ENCODE data around the gene TEF.
A peak's percentile ranks its signal among the peaks of the same experiment; 100 is the strongest.

Gene TEF

GRCh38 chr22:41366323-41367029 is 15.3 kb upstream of the TEF start:
- H3K4me1 ChIP-seq (ENCODE audit: control insufficient read depth, insufficient read depth, low read length) = peaks cover 10% of the 10 kb centered on the region; the same call in 1 of the 2 replicates
- no peaks in the 10 kb centered on the region for H3K36me3 ChIP-seq (ENCODE audit: control insufficient read depth, insufficient read depth, low read length)
- H3K9me3 ChIP-seq (ENCODE audit: control insufficient read depth, insufficient read depth, low read length) = no peaks in the 10 kb centered on the region
- no peak overlapping the region for H3K4me3 ChIP-seq (ENCODE audit: low read depth, low read length)
- no peaks in the 10 kb centered on the region for H3K27me3 ChIP-seq (ENCODE audit: control insufficient read depth, insufficient read depth, low read length)
- H3K27ac ChIP-seq (ENCODE audit: low read depth, low read length) = no peak overlapping the region
- no peak overlapping the region for H3K9ac ChIP-seq (ENCODE audit: low read depth, low read length)

DNA sequence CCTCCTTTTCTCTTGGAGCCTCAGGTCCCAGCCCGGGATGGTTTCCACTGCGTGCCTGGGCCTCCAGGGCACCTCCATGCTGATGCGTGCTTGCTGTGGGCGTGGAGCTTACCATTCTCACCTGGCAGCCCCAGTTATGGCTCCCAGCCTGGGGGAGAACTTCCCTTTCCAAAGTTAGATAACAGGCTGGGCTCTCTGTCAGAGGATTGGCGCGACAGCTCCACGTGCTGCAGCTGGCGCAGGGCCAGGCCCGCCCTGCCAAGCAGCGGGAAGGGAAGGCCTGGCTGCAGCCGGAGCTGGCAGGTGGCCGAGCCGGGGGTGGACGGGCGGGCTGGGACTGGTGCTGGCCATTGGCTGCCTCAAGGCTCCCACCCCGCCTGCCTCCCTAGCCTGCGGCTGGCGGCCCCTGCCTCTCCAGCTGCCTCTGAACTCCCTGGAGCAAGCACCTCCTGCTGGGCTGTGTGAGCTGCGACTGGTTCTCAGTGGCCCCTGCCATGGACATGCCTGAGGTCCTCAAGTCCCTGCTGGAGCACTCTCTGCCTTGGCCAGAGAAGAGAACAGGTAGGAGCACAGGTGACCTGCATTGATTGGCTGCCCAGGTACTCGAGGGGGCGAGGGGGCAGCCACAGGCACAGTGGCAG is 14.6 kb upstream of the TEF start:
- Histone ChIP-seq H3K4me3 (ENCODE audit: low read depth, low read length) (no peak overlapping the region), H3K9ac (ENCODE audit: low read depth, low read length) (no peak overlapping the region), H3K36me3 (ENCODE audit: control insufficient read depth, insufficient read depth, low read length) (no peaks in the 10 kb centered on the region), H3K27me3 (ENCODE audit: control insufficient read depth, insufficient read depth, low read length) (no peaks in the 10 kb centered on the region), H3K4me1 (ENCODE audit: control insufficient read depth, insufficient read depth, low read length) (peaks cover 10% of the 10 kb centered on the region; the same call in 1 of the 2 replicates), H3K9me3 (ENCODE audit: control insufficient read depth, insufficient read depth, low read length) (no peaks in the 10 kb centered on the region), H3K27ac (ENCODE audit: low read depth, low read length) (no peak overlapping the region)

GRCh38 chr22:41367680-41368542 is 13.8 kb upstream of the TEF start:
- Histone ChIP-seq H3K27ac (ENCODE audit: low read depth, low read length) (no peak overlapping the region), H3K4me1 (ENCODE audit: control insufficient read depth, insufficient read depth, low read length) (peaks cover 10% of the 10 kb centered on the region; the same call in 1 of the 2 replicates), H3K36me3 (ENCODE audit: control insufficient read depth, insufficient read depth, low read length) (no peaks in the 10 kb centered on the region), H3K9me3 (ENCODE audit: control insufficient read depth, insufficient read depth, low read length) (no peaks in the 10 kb centered on the region), H3K27me3 (ENCODE audit: control insufficient read depth, insufficient read depth, low read length) (no peaks in the 10 kb centered on the region), H3K9ac (ENCODE audit: low read depth, low read length) (no peak overlapping the region), H3K4me3 (ENCODE audit: low read depth, low read length) (no peak overlapping the region)

DNA sequence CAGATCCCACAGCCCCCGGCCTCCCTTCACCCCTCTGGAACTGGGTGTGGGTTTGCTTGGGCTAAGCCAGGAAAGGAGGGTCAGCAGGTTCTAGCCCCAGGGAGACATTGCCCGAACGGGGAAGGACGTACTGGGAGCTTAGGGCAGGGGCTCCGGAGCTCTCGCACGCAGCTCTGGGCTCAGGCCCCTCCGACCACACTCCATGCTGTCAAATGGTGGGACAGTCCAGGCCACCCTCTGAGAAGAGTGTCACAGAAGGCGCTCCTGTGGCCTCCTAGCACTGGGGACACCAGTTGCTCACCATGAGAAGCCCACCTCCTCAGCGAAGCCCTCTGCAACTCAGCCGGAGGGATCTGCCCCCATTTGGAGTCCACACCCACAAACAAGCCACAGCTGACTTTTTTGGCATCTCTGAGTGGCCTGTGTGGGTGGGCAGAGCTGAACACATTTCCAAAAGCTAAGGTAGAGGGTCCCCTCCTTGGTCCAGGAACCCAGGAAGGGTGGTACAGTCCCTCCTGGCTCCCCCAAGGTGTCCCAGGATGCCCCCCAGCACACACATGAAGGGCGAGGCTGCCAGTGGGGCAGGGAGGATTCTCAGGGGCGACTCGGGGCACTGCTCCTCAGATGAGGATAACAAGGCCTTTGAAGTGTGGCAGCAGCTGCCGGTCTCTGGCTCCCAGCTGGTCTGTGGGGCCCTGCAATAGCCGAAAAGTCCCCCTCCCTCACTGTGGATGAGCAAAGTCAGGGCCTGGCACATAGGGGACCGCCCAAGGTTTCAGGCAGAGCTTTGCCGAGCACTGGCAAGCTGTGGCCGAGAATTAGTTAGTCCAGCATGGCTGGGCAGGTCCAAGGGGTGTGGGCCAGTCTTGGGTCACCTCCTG is 13.0 kb upstream of the TEF start:
- Histone ChIP-seq H3K27ac (ENCODE audit: low read depth, low read length) (no peak overlapping the region), H3K36me3 (ENCODE audit: control insufficient read depth, insufficient read depth, low read length) (no peaks in the 10 kb centered on the region), H3K27me3 (ENCODE audit: control insufficient read depth, insufficient read depth, low read length) (no peaks in the 10 kb centered on the region), H3K9me3 (ENCODE audit: control insufficient read depth, insufficient read depth, low read length) (no peaks in the 10 kb centered on the region), H3K4me3 (ENCODE audit: low read depth, low read length) (no peak overlapping the region), H3K9ac (ENCODE audit: low read depth, low read length) (no peak overlapping the region), H3K4me1 (ENCODE audit: control insufficient read depth, insufficient read depth, low read length) (peaks cover 10% of the 10 kb centered on the region; the same call in 1 of the 2 replicates)

GRCh38 chr22:41369424-41369745 is 12.4 kb upstream of the TEF start:
- no peak overlapping the region for H3K9ac ChIP-seq (ENCODE audit: low read depth, low read length)
- H3K27me3 ChIP-seq (ENCODE audit: control insufficient read depth, insufficient read depth, low read length) = no peaks in the 10 kb centered on the region

GRCh38 chr22:41369837-41370236 is 11.9 kb upstream of the TEF start:
- H3K9ac ChIP-seq (ENCODE audit: low read depth, low read length) = no peak overlapping the region

More at GRCh38 chr22:41369424-41369745, 12.4 kb upstream of the TEF start:
- no peak overlapping the region for H3K27ac ChIP-seq (ENCODE audit: low read depth, low read length)
- no peaks in the 10 kb centered on the region for H3K9me3 ChIP-seq (ENCODE audit: control insufficient read depth, insufficient read depth, low read length)
- H3K4me1 ChIP-seq (ENCODE audit: control insufficient read depth, insufficient read depth, low read length) = peaks cover 10% of the 10 kb centered on the region; the same call in 1 of the 2 replicates
- H3K4me3 ChIP-seq (ENCODE audit: low read depth, low read length) = no peak overlapping the region
- no peaks in the 10 kb centered on the region for H3K36me3 ChIP-seq (ENCODE audit: control insufficient read depth, insufficient read depth, low read length)

DNA sequence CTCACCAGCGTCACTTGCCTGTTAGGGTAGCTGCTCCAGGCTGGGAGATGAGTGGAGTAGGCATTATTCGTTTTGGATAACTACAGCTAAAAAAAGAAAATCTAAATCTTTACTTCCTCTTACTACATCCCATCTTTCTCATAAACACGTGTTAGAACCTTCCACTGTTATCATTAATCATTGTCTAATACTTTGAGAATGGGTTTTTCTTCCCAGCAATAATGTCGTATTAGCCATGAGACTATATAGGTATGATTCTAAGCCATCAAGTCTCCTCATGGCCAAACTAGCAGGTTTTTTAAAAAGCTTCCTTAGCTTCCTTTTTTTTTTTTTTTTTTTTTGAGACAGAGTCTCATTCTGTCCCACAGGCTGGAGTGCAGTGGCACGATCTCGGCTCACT is 3.9 kb upstream of the TEF start:
- no peak overlapping the region for H3K27ac ChIP-seq (ENCODE audit: low read depth, low read length)
- no peaks in the 10 kb centered on the region for H3K9me3 ChIP-seq (ENCODE audit: control insufficient read depth, insufficient read depth, low read length)
- peaks cover 12% of the 10 kb centered on the region for H3K4me1 ChIP-seq (ENCODE audit: control insufficient read depth, insufficient read depth, low read length)
- no peak overlapping the region for H3K9ac ChIP-seq (ENCODE audit: low read depth, low read length)
- no peaks in the 10 kb centered on the region for H3K36me3 ChIP-seq (ENCODE audit: control insufficient read depth, insufficient read depth, low read length)
- no peaks in the 10 kb centered on the region for H3K27me3 ChIP-seq (ENCODE audit: control insufficient read depth, insufficient read depth, low read length)
- no peak overlapping the region for H3K4me3 ChIP-seq (ENCODE audit: low read depth, low read length)

More at GRCh38 chr22:41369837-41370236, 11.9 kb upstream of the TEF start:
- Histone ChIP-seq H3K4me1 (ENCODE audit: control insufficient read depth, insufficient read depth, low read length) (peaks cover 10% of the 10 kb centered on the region; the same call in 1 of the 2 replicates), H3K27ac (ENCODE audit: low read depth, low read length) (no peak overlapping the region), H3K4me3 (ENCODE audit: low read depth, low read length) (no peak overlapping the region), H3K27me3 (ENCODE audit: control insufficient read depth, insufficient read depth, low read length) (no peaks in the 10 kb centered on the region), H3K9me3 (ENCODE audit: control insufficient read depth, insufficient read depth, low read length) (no peaks in the 10 kb centered on the region), H3K36me3 (ENCODE audit: control insufficient read depth, insufficient read depth, low read length) (no peaks in the 10 kb centered on the region)

- Histone ChIP-seq H3K9me3 (ENCODE audit: control insufficient read depth, insufficient read depth, low read length) (no peaks in the 10 kb centered on the region), H3K9ac (ENCODE audit: low read depth, low read length) (peak overlapping the region; percentile 87), H3K36me3 (ENCODE audit: control insufficient read depth, insufficient read depth, low read length) (no peaks in the 10 kb centered on the region), H3K4me3 (ENCODE audit: low read depth, low read length) (peak overlapping the region; percentile 73), H3K27ac (ENCODE audit: low read depth, low read length) (peak overlapping the region; percentile 91), H3K27me3 (ENCODE audit: control insufficient read depth, insufficient read depth, low read length) (no peaks in the 10 kb centered on the region), H3K4me1 (ENCODE audit: control insufficient read depth, insufficient read depth, low read length) (peaks cover 18% of the 10 kb centered on the region)
These were observed 781 bp upstream of the TEF start for GRCh38 chr22:41380993-41381328.

GRCh38 chr22:41382098-41382578 is 396 bp downstream of the TEF start:
- Histone ChIP-seq H3K4me3 (ENCODE audit: low read depth, low read length) (peak overlapping the region; percentile 78), H3K4me1 (ENCODE audit: control insufficient read depth, insufficient read depth, low read length) (peaks cover 18% of the 10 kb centered on the region), H3K27ac (ENCODE audit: low read depth, low read length) (peak overlapping the region; percentile 91), H3K9ac (ENCODE audit: low read depth, low read length) (no peak overlapping the region), H3K36me3 (ENCODE audit: control insufficient read depth, insufficient read depth, low read length) (no peaks in the 10 kb centered on the region), H3K27me3 (ENCODE audit: control insufficient read depth, insufficient read depth, low read length) (no peaks in the 10 kb centered on the region), H3K9me3 (ENCODE audit: control insufficient read depth, insufficient read depth, low read length) (no peaks in the 10 kb centered on the region)

GRCh38 chr22:41382610-41383009 is 868 bp downstream of the TEF start:
- Histone ChIP-seq H3K4me1 (ENCODE audit: control insufficient read depth, insufficient read depth, low read length) (peaks cover 18% of the 10 kb centered on the region), H3K36me3 (ENCODE audit: control insufficient read depth, insufficient read depth, low read length) (peaks cover 2% of the 10 kb centered on the region; the same call in 1 of the 2 replicates), H3K4me3 (ENCODE audit: low read depth, low read length) (peak overlapping the region; percentile 78), H3K9me3 (ENCODE audit: control insufficient read depth, insufficient read depth, low read length) (no peaks in the 10 kb centered on the region), H3K27me3 (ENCODE audit: control insufficient read depth, insufficient read depth, low read length) (no peaks in the 10 kb centered on the region), H3K27ac (ENCODE audit: low read depth, low read length) (no peak overlapping the region), H3K9ac (ENCODE audit: low read depth, low read length) (no peak overlapping the region)

Data from HUES48 (cell line).